ENCODE results near the gene ATXN1.
"Not testable (repeated sequence)": the region's sequence is repeated elsewhere in the genome, so short reads cannot be mapped to it uniquely, and the experiment has no call there.

The ATXN1 gene

GRCh38 chr6:16397623-16398022 is 363.6 kb downstream of the ATXN1 start:
- Histone ChIP-seq H3K4me1 (peaks cover 8% of the 10 kb centered on the region), H3K9me3 (no peaks in the 10 kb centered on the region), H3K4me3 (ENCODE audit: low read depth, low read length) (no peak overlapping the region), H3K27me3 (no peaks in the 10 kb centered on the region), H3K36me3 (no peaks in the 10 kb centered on the region)
- DNase-seq: no peak
- no peak for TF ChIP-seq CTCF (IDR thresholded peaks at IDR 0.05; ENCODE audit: low read depth, low read length)

GRCh38 chr6:16396497-16397319 is 364.6 kb downstream of the ATXN1 start:
- Histone ChIP-seq H3K4me3 (ENCODE audit: low read depth, low read length) (no peak overlapping the region), H3K9me3 (no peaks in the 10 kb centered on the region), H3K4me1 (peaks cover 3% of the 10 kb centered on the region), H3K27me3 (no peaks in the 10 kb centered on the region), H3K36me3 (no peaks in the 10 kb centered on the region)
- DNase-seq: no peak
- TF ChIP-seq CTCF (IDR thresholded peaks at IDR 0.05; ENCODE audit: low read depth, low read length): no peak

GRCh38 chr6:16394632-16395031 is 366.6 kb downstream of the ATXN1 start:
- DNase-seq: no peak
- H3K9me3 ChIP-seq: no peaks in the 10 kb centered on the region
- H3K27me3 ChIP-seq: no peaks in the 10 kb centered on the region
- H3K4me1 ChIP-seq: no peaks in the 10 kb centered on the region
- no peak overlapping the region for H3K4me3 ChIP-seq (ENCODE audit: low read depth, low read length)
- TF ChIP-seq CTCF (IDR thresholded peaks at IDR 0.05; ENCODE audit: low read depth, low read length): no peak
- H3K36me3 ChIP-seq: no peaks in the 10 kb centered on the region

- no peaks in the 10 kb centered on the region for H3K9me3 ChIP-seq
- DNase-seq: no peak
- H3K4me1 ChIP-seq: no peaks in the 10 kb centered on the region; the same call in 1 of the 2 replicates
- H3K36me3 ChIP-seq: no peaks in the 10 kb centered on the region
- no peak for TF ChIP-seq CTCF (IDR thresholded peaks at IDR 0.05; ENCODE audit: low read depth, low read length)
- H3K27me3 ChIP-seq: no peaks in the 10 kb centered on the region
- H3K4me3 ChIP-seq (ENCODE audit: low read depth, low read length): no peak overlapping the region
Measured at GRCh38 chr6:16393326-16393725, 367.9 kb downstream of the ATXN1 start.

- no peak for TF ChIP-seq CTCF (IDR thresholded peaks at IDR 0.05; ENCODE audit: low read depth, low read length)
- Histone ChIP-seq H3K4me3 (ENCODE audit: low read depth, low read length) (no peak overlapping the region), H3K4me1 (no peaks in the 10 kb centered on the region; the same call in 1 of the 2 replicates), H3K27me3 (no peaks in the 10 kb centered on the region), H3K36me3 (no peaks in the 10 kb centered on the region), H3K9me3 (no peaks in the 10 kb centered on the region)
- DNase-seq: no peak
Measured at GRCh38 chr6:16392010-16392409, 369.2 kb downstream of the ATXN1 start.

- Histone ChIP-seq H3K4me1 (no peaks in the 10 kb centered on the region; the same call in 1 of the 2 replicates), H3K36me3 (no peaks in the 10 kb centered on the region), H3K9me3 (no peaks in the 10 kb centered on the region), H3K27me3 (no peaks in the 10 kb centered on the region), H3K4me3 (ENCODE audit: low read depth, low read length) (no peak overlapping the region)
- TF ChIP-seq CTCF (IDR thresholded peaks at IDR 0.05; ENCODE audit: low read depth, low read length): no peak
- DNase-seq: no peak
Measured at GRCh38 chr6:16391451-16391912, 369.8 kb downstream of the ATXN1 start.

- not testable (repeated sequence) for H3K4me1 ChIP-seq; H3K36me3 ChIP-seq; H3K4me3 ChIP-seq (ENCODE audit: low read depth, low read length); H3K9me3 ChIP-seq; DNase-seq; H3K27me3 ChIP-seq
Measured at GRCh38 chr6:16390909-16391450, 370.3 kb downstream of the ATXN1 start.
